Measurements from ENCODE around the gene NTSR2.

NTSR2 gene

DNA sequence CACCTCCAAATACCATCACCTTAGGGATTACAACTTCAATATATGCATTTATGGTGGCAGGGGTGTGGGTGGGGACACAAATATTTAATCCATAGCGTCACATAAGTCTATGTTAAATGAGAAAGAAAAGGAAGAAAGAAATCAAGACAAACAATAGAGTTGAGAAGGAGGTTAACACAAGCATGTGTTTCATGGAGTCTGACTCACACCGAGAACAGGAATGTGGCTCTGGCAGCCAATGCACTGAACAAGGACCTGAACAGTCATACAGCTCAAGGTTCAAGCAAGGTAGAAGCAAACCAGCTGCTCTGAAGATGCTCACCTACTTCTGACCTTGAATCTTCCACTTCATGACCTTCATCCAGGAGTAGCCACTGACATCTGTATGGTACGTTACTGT, 40.2 kb upstream of the NTSR2 start:
- CTCF ChIA-PET: interaction anchor here (1.2 to 6.6 kb wide), 4 partner anchors 14 to 70 kb away, joined by 6 to 37 read pairs (median 11); no protein-coding TSS in a partner anchor
- TF ChIP-seq, protein P1, sequence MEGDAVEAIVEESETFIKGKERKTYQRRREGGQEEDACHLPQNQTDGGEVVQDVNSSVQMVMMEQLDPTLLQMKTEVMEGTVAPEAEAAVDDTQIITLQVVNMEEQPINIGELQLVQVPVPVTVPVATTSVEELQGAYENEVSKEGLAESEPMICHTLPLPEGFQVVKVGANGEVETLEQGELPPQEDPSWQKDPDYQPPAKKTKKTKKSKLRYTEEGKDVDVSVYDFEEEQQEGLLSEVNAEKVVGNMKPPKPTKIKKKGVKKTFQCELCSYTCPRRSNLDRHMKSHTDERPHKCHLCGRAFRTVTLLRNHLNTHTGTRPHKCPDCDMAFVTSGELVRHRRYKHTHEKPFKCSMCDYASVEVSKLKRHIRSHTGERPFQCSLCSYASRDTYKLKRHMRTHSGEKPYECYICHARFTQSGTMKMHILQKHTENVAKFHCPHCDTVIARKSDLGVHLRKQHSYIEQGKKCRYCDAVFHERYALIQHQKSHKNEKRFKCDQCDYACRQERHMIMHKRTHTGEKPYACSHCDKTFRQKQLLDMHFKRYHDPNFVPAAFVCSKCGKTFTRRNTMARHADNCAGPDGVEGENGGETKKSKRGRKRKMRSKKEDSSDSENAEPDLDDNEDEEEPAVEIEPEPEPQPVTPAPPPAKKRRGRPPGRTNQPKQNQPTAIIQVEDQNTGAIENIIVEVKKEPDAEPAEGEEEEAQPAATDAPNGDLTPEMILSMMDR (IDR thresholded peaks at IDR 0.05; ENCODE audit: insufficient read depth, low read length, missing control alignments): no peak
- POLR2A ChIA-PET: no interaction called here
- DNase-seq (ENCODE audit: low read depth, low spot score): no peak
- no peak overlapping the region for H3K4me3 ChIP-seq (ENCODE audit: low read depth, low read length)

DNA sequence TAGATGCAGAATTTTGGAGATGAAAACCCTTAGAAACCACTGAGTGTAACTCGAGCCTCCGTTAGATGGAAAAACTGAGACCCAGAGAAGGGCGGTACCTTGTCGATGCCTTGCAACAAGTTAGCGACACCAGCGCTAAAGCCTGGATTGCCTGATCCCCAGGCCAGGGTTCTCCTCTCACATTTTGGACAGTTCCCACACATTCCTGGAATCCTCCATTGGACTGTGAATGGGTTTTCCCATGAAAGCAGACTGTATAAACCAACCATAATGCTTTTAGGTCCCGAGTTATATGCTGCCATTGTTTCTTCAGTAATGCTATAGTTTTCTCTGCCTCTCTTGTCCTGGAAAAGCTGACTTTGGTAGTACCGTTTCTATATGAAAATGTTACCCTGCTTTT, 39.3 kb upstream of the NTSR2 start:
- TF ChIP-seq, protein P1 (IDR thresholded peaks at IDR 0.05; ENCODE audit: insufficient read depth, low read length, missing control alignments): no peak
- POLR2A ChIA-PET: no interaction called here
- CTCF ChIA-PET: interaction anchor here (1.2 to 6.6 kb wide), 5 partner anchors 13 to 71 kb away, joined by 4 to 37 read pairs (median 9); no protein-coding TSS in a partner anchor
- no peak overlapping the region for H3K4me3 ChIP-seq (ENCODE audit: low read depth, low read length)
- no peak for DNase-seq (ENCODE audit: low read depth, low spot score)

GRCh38 chr2:11708106-11708505, 38.1 kb upstream of the NTSR2 start:
- CTCF ChIA-PET: interaction anchor here (0.9 to 6.6 kb wide), 7 partner anchors 10 to 76 kb away, joined by 4 to 37 read pairs (median 8); no protein-coding TSS in a partner anchor
- POLR2A ChIA-PET: no interaction called here
- TF ChIP-seq, protein P1 (IDR thresholded peaks at IDR 0.05; ENCODE audit: insufficient read depth, low read length, missing control alignments): no peak
- DNase-seq (ENCODE audit: low read depth, low spot score): no peak
- no peak overlapping the region for H3K4me3 ChIP-seq (ENCODE audit: low read depth, low read length)

GRCh38 chr2:11705711-11706110, 35.7 kb upstream of the NTSR2 start:
- CTCF ChIA-PET: interaction anchor here (0.6 to 6.6 kb wide), 7 partner anchors 9 to 83 kb away, joined by 3 to 37 read pairs (median 9); no protein-coding TSS in a partner anchor
- no peak overlapping the region for H3K4me3 ChIP-seq (ENCODE audit: low read depth, low read length)
- POLR2A ChIA-PET: no interaction called here
- TF ChIP-seq, protein P1 (IDR thresholded peaks at IDR 0.05; ENCODE audit: insufficient read depth, low read length, missing control alignments): no peak
- no peak for DNase-seq (ENCODE audit: low read depth, low spot score)

- ChIA-PET POLR2A (no interaction called here), CTCF (interaction anchor here (1.0 to 3.8 kb wide), 6 partner anchors 8 to 79 kb away, joined by 3 to 32 read pairs (median 7); no protein-coding TSS in a partner anchor)
- TF ChIP-seq, protein P1 (IDR thresholded peaks at IDR 0.05; ENCODE audit: insufficient read depth, low read length, missing control alignments): no peak
- no peak for DNase-seq (ENCODE audit: low read depth, low spot score)
- H3K4me3 ChIP-seq (ENCODE audit: low read depth, low read length): no peak overlapping the region
These were observed 35.1 kb upstream of the NTSR2 start for GRCh38 chr2:11705063-11705462.

- TF ChIP-seq, protein P1 (IDR thresholded peaks at IDR 0.05; ENCODE audit: insufficient read depth, low read length, missing control alignments): no peak
- ChIA-PET POLR2A (no interaction called here), CTCF (interaction anchor here (0.6 to 3.8 kb wide), 4 partner anchors 10 to 76 kb away, joined by 3 to 32 read pairs (median 6); no protein-coding TSS in a partner anchor)
- no peak overlapping the region for H3K4me3 ChIP-seq (ENCODE audit: low read depth, low read length)
- DNase-seq (ENCODE audit: low read depth, low spot score): no peak
These were observed 33.7 kb upstream of the NTSR2 start for GRCh38 chr2:11703700-11704099.

All from AG04449 (cell line).